ENCODE measurements around the gene RAPSN.

Gene RAPSN

DNA sequence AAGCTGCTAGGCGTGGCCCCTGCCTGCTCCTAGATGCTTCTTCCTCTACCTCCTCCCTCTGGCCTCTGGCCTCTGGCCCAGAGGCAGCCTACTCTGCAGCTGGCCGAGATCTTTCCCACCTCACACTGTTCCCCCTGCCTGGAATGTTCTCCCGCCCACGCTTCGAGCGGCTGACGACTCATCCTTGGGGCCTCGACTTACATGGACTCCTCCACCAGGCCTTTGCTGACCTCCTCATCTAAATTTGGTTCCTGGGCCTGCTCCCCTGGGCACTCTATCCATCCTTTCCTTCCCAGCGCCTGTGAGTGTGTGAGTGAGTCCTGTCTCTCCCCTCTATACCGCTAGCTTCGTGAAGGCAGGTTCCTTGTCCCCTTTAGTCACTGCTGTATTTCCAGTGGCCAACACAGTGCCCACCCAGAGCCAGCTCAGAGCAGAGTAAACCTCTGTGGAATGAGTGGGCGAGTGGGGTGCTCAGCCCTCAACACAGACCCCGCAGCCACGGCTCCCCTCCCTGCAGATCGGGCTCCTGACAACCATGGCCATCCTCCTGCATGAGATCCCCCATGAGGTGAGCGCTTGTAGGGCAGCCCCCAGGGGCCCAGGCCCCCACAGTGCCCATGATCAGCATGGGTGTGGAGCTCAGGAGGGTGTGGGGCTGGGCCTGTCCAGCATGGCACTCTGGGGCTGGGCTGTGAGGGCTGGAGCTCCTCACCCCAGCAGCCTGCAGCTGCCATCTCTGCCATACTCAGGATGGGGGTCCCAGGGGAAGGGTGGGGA lies 34.8 kb downstream of the RAPSN start:
- H3K27me3 ChIP-seq (ENCODE audit: insufficient read depth, low read depth, severe bottlenecking), result no peaks in the 10 kb centered on the region
- no peak for DNase-seq
- no peak for TF ChIP-seq CTCF (IDR thresholded peaks at IDR 0.05; ENCODE audit: low read depth, low read length)
- H3K4me3 ChIP-seq (ENCODE audit: low read depth, low read length), result no peak overlapping the region
- no peaks in the 10 kb centered on the region for H3K9me3 ChIP-seq (ENCODE audit: severe bottlenecking)
- no peak overlapping the region for H3K27ac ChIP-seq
- H3K36me3 ChIP-seq, result peaks cover 20% of the 10 kb centered on the region

DNA sequence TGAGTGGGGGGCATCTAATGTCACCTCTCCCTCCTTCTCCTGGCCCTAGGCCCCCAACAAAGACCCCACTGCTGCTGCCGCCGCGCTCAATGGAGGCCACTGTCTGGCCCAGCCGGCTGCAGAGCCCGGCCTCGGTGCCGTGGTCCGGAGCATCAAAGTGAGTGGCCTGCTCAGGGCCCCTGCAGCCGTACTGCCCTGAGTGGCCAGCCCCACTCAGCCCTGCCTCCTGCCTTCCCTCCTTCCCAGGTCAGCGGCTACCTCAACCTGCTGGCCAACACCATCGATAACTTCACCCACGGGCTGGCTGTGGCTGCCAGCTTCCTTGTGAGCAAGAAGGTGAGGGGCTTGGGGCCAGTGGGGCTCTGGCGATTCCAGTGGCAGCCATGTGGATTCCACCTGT lies 35.6 kb downstream of the RAPSN start:
- Histone ChIP-seq H3K4me3 (ENCODE audit: low read depth, low read length) (no peak overlapping the region), H3K27me3 (ENCODE audit: insufficient read depth, low read depth, severe bottlenecking) (no peaks in the 10 kb centered on the region), H3K36me3 (peaks cover 12% of the 10 kb centered on the region), H3K27ac (no peak overlapping the region), H3K9me3 (ENCODE audit: severe bottlenecking) (no peaks in the 10 kb centered on the region)
- no peak for DNase-seq
- TF ChIP-seq CTCF (IDR thresholded peaks at IDR 0.05; ENCODE audit: low read depth, low read length), result no peak

GRCh38 chr11:47411884-47412746 lies 36.8 kb downstream of the RAPSN start:
- no peak overlapping the region for H3K27ac ChIP-seq
- H3K9me3 ChIP-seq (ENCODE audit: severe bottlenecking), result no peaks in the 10 kb centered on the region
- TF ChIP-seq CTCF (IDR thresholded peaks at IDR 0.05; ENCODE audit: low read depth, low read length), result peak; percentile 90
- no peaks in the 10 kb centered on the region for H3K27me3 ChIP-seq (ENCODE audit: insufficient read depth, low read depth, severe bottlenecking)
- peak; percentile 72 for DNase-seq
- peaks cover 2% of the 10 kb centered on the region for H3K36me3 ChIP-seq
- H3K4me3 ChIP-seq (ENCODE audit: low read depth, low read length), result no peak overlapping the region

- Histone ChIP-seq H3K27ac (no peak overlapping the region), H3K9me3 (ENCODE audit: severe bottlenecking) (no peaks in the 10 kb centered on the region), H3K27me3 (ENCODE audit: insufficient read depth, low read depth, severe bottlenecking) (no peaks in the 10 kb centered on the region), H3K4me3 (ENCODE audit: low read depth, low read length) (no peak overlapping the region), H3K36me3 (peaks cover 2% of the 10 kb centered on the region)
- no peak for DNase-seq
- no peak for TF ChIP-seq CTCF (IDR thresholded peaks at IDR 0.05; ENCODE audit: low read depth, low read length)
These were observed 38.3 kb downstream of the RAPSN start for GRCh38 chr11:47410370-47411264.

GRCh38 chr11:47409440-47410369 lies 39.2 kb downstream of the RAPSN start:
- TF ChIP-seq CTCF (IDR thresholded peaks at IDR 0.05; ENCODE audit: low read depth, low read length), result no peak
- no peak for DNase-seq
- no peaks in the 10 kb centered on the region for H3K27me3 ChIP-seq (ENCODE audit: insufficient read depth, low read depth, severe bottlenecking)
- no peak overlapping the region for H3K4me3 ChIP-seq (ENCODE audit: low read depth, low read length)
- H3K36me3 ChIP-seq, result peaks cover under 1% of the 10 kb centered on the region
- H3K9me3 ChIP-seq (ENCODE audit: severe bottlenecking), result no peaks in the 10 kb centered on the region
- no peak overlapping the region for H3K27ac ChIP-seq
